SH-SY5Y (cell line): Measurements from ENCODE around the gene TNXB.

Experiments
- GATA2 ChIP-seq: IDR thresholded peaks from 2 replicates; pipeline ENCODE4 v1.6.1; 2011; ENCODE audit warnings: mild to moderate bottlenecking, low read depth, low read length
- GATA3 ChIP-seq: IDR thresholded peaks from 2 replicates; pipeline ENCODE4 v1.6.1; 2011; ENCODE audit warnings: low read depth, mild to moderate bottlenecking, low read length, moderate library complexity

DNA sequence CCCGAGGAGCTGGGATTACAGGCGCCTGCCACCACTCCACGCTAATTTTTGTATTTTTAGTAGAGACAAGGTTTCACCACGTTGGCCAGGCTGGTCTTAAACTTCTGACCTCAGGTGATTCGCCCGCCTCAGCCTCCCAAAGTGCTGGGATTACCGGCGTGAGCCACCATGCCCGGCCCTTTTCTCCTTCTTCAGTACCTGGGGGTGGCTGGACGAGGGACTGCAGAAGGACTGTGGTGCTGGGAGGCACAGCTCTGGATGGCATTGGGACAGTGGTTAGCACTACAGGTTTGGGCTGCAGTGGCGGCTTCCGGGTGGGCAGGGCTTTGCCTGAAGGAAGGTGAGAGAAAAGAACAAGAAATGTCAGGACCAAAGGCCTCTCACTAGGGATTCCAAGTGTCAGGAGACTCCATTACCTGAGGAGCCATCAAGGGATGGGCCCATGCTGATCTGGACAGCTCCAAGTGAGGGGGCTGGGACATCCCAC lies 11.5 kb upstream of the TNXB start:
- no peak for TF ChIP-seq GATA2
- no peak for TF ChIP-seq GATA3
